Endothelial cell of umbilical vein (primary cell): ENCODE data around the gene NLGN1. TPM values are rescaled to one million over a fixed set of nuclear protein-coding genes. Genes with fewer than 3 reads are reported as not detected.
A peak's percentile ranks its signal among the peaks of the same experiment; 100 is the strongest.

ENCODE experiments used
- BruUV-seq: library from RNA; stranded (reverse); fragments of 400-500 nt; replicated peaks from 2 replicates; lab custom pipeline; 2021; lab: Mats Ljungman, UMichigan
- CTCF ChIA-PET: fragments of 300-600, 350-600 bp; sonication (Branson Sonifier 250); formaldehyde crosslinking; loops from one replicate; lab custom pipeline; 2021; ENCODE audit warnings: antibody characterized with exemption, inconsistent platforms; lab: Charles Lee
- POLR2A ChIA-PET: fragments of 300-600, 350-600 bp; sonication (Branson Sonifier 250); formaldehyde crosslinking; loops from one replicate; lab custom pipeline; 2021; ENCODE audit warnings: antibody characterized with exemption, inconsistent platforms; lab: Charles Lee
- DNase-seq: peaks from one replicate; pipeline ENCODE4 v3.0.0-alpha.2; 2011; ENCODE audit warnings: low read depth, low spot score
- FAIRE-seq: peaks from 2 replicates; lab custom pipeline; 2011; peaks lifted over from hg19 to GRCh38; lab: Jason Lieb, UNC
- H2AFZ ChIP-seq: 2 replicates; pipeline ENCODE4 v1.6.0; 2012; ENCODE audit warnings: low read depth, low read length, control low read depth, inconsistent platforms
- H3K27ac ChIP-seq: 2 replicates; pipeline ENCODE4 v1.5.1; 2011; ENCODE audit warnings: low read depth, mild to moderate bottlenecking, control low read depth, low read length, moderate library complexity; ENCODE audit not compliant: insufficient read depth
- H3K27me3 ChIP-seq, 2 experiments: 2 replicates each; pipeline versions ENCODE4 v1.6.0 to v1.6.1; 2011; ENCODE audit warnings: low read length in 2 of 2, mixed read lengths in 1 of 2; ENCODE audit not compliant: control insufficient read depth in 2 of 2, insufficient read depth in 2 of 2
- H3K36me3 ChIP-seq, 2 experiments: 2 replicates in 1 of 2; 3 replicates in 1 of 2; pipeline ENCODE4 v1.5.1; 2011; ENCODE audit warnings: low read length in 2 of 2, mild to moderate bottlenecking in 1 of 2, moderate library complexity in 1 of 2; ENCODE audit not compliant: control insufficient read depth in 2 of 2, insufficient read depth in 2 of 2; ENCODE audit errors: extremely low read depth in 1 of 2
- H3K4me1 ChIP-seq: 3 replicates; pipeline ENCODE4 v1.5.1; 2011; ENCODE audit warnings: mild to moderate bottlenecking, low read length; ENCODE audit not compliant: control insufficient read depth, insufficient read depth; ENCODE audit errors: extremely low read depth
- H3K4me2 ChIP-seq: 2 replicates; pipeline ENCODE4 v1.6.1; 2011; ENCODE audit warnings: low read length, control low read depth, mixed read lengths; ENCODE audit not compliant: insufficient read depth
- H3K4me3 ChIP-seq, 3 experiments: fragments of 200-600 bp in 1 of 3; sonication (generic), shearing (Covaris generic) in 1 of 3; replicated peaks in 1 of 3; 2 replicates each; pipeline ENCODE4 v1.5.1; 2011 to 2016; ENCODE audit warnings: control low read depth in 3 of 3, low read length in 3 of 3, mild to moderate bottlenecking in 2 of 3, inconsistent platforms in 1 of 3, low read depth in 1 of 3, moderate library complexity in 1 of 3; ENCODE audit not compliant: insufficient read depth in 1 of 3
- H3K79me2 ChIP-seq: 2 replicates; pipeline ENCODE4 v1.6.0; 2012; ENCODE audit warnings: low read length, inconsistent platforms; ENCODE audit not compliant: control insufficient read depth, insufficient read depth
- H3K9ac ChIP-seq: replicated peaks from 2 replicates; pipeline ENCODE3; 2011; ENCODE audit warnings: low read length, control low read depth; ENCODE audit not compliant: insufficient read depth; ENCODE audit errors: extremely low read depth
- H3K9me1 ChIP-seq: replicated peaks from 3 replicates; pipeline ENCODE4 v1.6.0; 2011; ENCODE audit warnings: mild to moderate bottlenecking, low read length; ENCODE audit not compliant: control insufficient read depth, insufficient read depth; ENCODE audit errors: extremely low read depth
- H3K9me3 ChIP-seq: replicated peaks from 2 replicates; pipeline ENCODE4 v1.5.1; 2012; ENCODE audit warnings: low read length, inconsistent platforms; ENCODE audit not compliant: control insufficient read depth, insufficient read depth
- H4K20me1 ChIP-seq: replicated peaks from 2 replicates; pipeline ENCODE3; 2011; ENCODE audit warnings: mild to moderate bottlenecking, low read length; ENCODE audit not compliant: control insufficient read depth, insufficient read depth; ENCODE audit errors: extremely low read depth
- EZH2 ChIP-seq: IDR thresholded peaks from 2 replicates; pipeline ENCODE4 v1.6.1; 2012; ENCODE audit warnings: borderline replicate concordance, low read depth, mild to moderate bottlenecking, moderate library complexity, low read length, inconsistent platforms; ENCODE audit not compliant: severe bottlenecking
- FOS ChIP-seq: IDR thresholded peaks from 2 replicates; pipeline ENCODE4 v1.6.1; 2011; ENCODE audit warnings: mild to moderate bottlenecking, low read length, moderate library complexity, borderline replicate concordance; ENCODE audit not compliant: insufficient read depth
- GATA2 ChIP-seq: IDR thresholded peaks from 2 replicates; pipeline ENCODE4 v1.7.0; 2011; ENCODE audit warnings: low read depth, mild to moderate bottlenecking, moderate library complexity, mixed read lengths, low read length; ENCODE audit not compliant: insufficient read length, insufficient read depth
- JUN ChIP-seq: IDR thresholded peaks from 2 replicates; pipeline ENCODE4 v1.6.1; 2011; ENCODE audit warnings: borderline replicate concordance, low read depth; ENCODE audit not compliant: insufficient read length, insufficient read depth
- MYC ChIP-seq: IDR thresholded peaks from one replicate; pipeline ENCODE4 v1.6.1; 2011; ENCODE audit warnings: mild to moderate bottlenecking, low read depth, low read length
- POLR2A ChIP-seq: IDR thresholded peaks from 2 replicates; pipeline ENCODE4 v1.6.1; 2012; ENCODE audit warnings: low read depth, mild to moderate bottlenecking, control low read depth, low read length
- POLR2AphosphoS5 ChIP-seq: IDR thresholded peaks from 2 replicates; pipeline ENCODE4 v1.6.1; 2012; ENCODE audit warnings: low read depth, mild to moderate bottlenecking, control low read depth, low read length, moderate library complexity; ENCODE audit not compliant: insufficient read depth
- dilution Hi-C: fragments of 300-500 bp; cut with MboI; formaldehyde crosslinking; loops from one replicate; pipeline ENCODE4 v1.15.0; 2019; ENCODE audit warnings: low sequenced_read_pairs; ENCODE audit not compliant: extremely low pct_ligation_motif_present
- intact Hi-C: fragments of 100-400 bp; cut with micrococcal nuclease; formaldehyde crosslinking; loops from one replicate; pipeline ENCODE4 v1.10.0; 2022
- polyA plus RNA-seq, 4 experiments: library from polyadenylated mRNA; depleted of rRNA in 3 of 4; stranded (reverse) in 3 of 4; unstranded in 1 of 4; fragments of >200 nt; gene quantifications; 2 replicates each; pipeline versions ENCODE4 v1.2.1 to v1.2.3, GENCODE V29; 2011 to 2012; ENCODE audit warnings: missing spikeins in 1 of 4
- total RNA-seq: library from RNA; stranded (reverse); gene quantifications from 2 replicates; pipeline ENCODE4 v1.2.3, GENCODE V29; 2021
- TF ChIP-seq, protein P1 (sequence below): IDR thresholded peaks from 2 replicates; pipeline ENCODE4 v1.6.1; 2011; ENCODE audit not compliant: insufficient read depth, insufficient read length
- TF ChIP-seq, protein P2 (sequence below), 2 donors: IDR thresholded peaks; 1 replicate in 1 of 2; 2 replicates in 1 of 2; pipeline ENCODE4 v1.5.1; 2011; ENCODE audit warnings: low read length in 2 of 2, mild to moderate bottlenecking in 2 of 2, moderate library complexity in 2 of 2, control low read depth in 1 of 2, inconsistent platforms in 1 of 2, low read depth in 1 of 2; ENCODE audit not compliant: insufficient read depth in 1 of 2; ENCODE audit errors: extremely low read depth in 1 of 2

The NLGN1 gene
- total and polyA plus RNA-seq, 2 donors (not counting 3 experiments of a cell fraction or from before 2014, with no cell fraction given) = 7.9 to 16.3 TPM

DNA sequence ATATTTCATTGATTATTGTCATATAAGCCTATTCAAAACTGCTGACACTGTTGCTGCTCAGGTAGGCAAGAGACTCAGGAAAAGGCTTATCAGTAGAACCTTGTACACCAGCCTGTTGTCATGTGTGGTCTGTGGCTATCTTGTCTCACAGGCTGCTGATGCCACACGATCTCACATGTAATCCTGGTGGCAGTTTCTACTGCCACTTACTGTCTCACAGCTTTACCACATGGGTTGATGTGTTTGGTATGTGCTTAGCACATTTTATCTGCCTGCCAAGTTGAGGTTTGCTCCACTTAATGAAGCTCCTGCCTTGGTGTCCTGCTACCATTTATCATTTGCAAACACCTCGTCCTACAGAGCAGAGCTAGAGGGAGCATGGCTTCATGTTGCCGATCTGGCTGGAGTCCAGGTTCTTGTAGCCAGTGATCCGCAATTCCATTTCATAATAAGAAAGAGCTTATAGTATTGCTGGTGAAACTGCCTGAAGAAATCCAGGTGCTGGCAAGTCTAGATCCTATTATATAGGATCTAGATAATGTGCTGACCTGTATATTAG lies 637.9 kb downstream of the NLGN1 start:
- H3K9me1 ChIP-seq = peaks cover 2% of the 10 kb centered on the region
- no peak for DNase-seq
- BruUV-seq = no TSS peak
- H3K4me3 ChIP-seq = no peak overlapping the region
- H3K27ac ChIP-seq = no peak overlapping the region
- H3K9ac ChIP-seq = no peak overlapping the region
- no peaks in the 10 kb centered on the region for H3K36me3 ChIP-seq
- ChIA-PET CTCF (no interaction called here), POLR2A (no interaction called here)
- no peaks in the 10 kb centered on the region for H3K79me2 ChIP-seq
- H3K9me3 ChIP-seq = no peaks in the 10 kb centered on the region
- H3K4me2 ChIP-seq = no peak overlapping the region
- no peaks in the 10 kb centered on the region for H3K27me3 ChIP-seq
- dilution Hi-C loops = no loop called here
- peak; percentile 31 for FAIRE-seq
- TF ChIP-seq, protein P1, sequence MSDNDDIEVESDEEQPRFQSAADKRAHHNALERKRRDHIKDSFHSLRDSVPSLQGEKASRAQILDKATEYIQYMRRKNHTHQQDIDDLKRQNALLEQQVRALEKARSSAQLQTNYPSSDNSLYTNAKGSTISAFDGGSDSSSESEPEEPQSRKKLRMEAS = no peak
- TF ChIP-seq POLR2A (no peak), POLR2AphosphoS5 (no peak), EZH2 (no peak), FOS (no peak)
- H4K20me1 ChIP-seq = no peaks in the 10 kb centered on the region
- intact Hi-C loops = no loop called here
- no peak overlapping the region for H2AFZ ChIP-seq
- no peaks in the 10 kb centered on the region for H3K4me1 ChIP-seq

- H3K4me1 ChIP-seq = no peaks in the 10 kb centered on the region
- ChIA-PET CTCF (no interaction called here), POLR2A (no interaction called here)
- no peaks in the 10 kb centered on the region for H3K79me2 ChIP-seq
- no peaks in the 10 kb centered on the region for H3K9me3 ChIP-seq
- peaks cover 2% of the 10 kb centered on the region for H3K9me1 ChIP-seq
- peak; percentile 58 for DNase-seq
- H3K27ac ChIP-seq = no peak overlapping the region
- no peak overlapping the region for H3K4me2 ChIP-seq
- H3K9ac ChIP-seq = no peak overlapping the region
- intact Hi-C loops = no loop called here
- dilution Hi-C loops = no loop called here
- no peak overlapping the region for H3K4me3 ChIP-seq
- no peaks in the 10 kb centered on the region for H3K36me3 ChIP-seq
- no peak for TF ChIP-seq EZH2
- TF ChIP-seq, protein P2, sequence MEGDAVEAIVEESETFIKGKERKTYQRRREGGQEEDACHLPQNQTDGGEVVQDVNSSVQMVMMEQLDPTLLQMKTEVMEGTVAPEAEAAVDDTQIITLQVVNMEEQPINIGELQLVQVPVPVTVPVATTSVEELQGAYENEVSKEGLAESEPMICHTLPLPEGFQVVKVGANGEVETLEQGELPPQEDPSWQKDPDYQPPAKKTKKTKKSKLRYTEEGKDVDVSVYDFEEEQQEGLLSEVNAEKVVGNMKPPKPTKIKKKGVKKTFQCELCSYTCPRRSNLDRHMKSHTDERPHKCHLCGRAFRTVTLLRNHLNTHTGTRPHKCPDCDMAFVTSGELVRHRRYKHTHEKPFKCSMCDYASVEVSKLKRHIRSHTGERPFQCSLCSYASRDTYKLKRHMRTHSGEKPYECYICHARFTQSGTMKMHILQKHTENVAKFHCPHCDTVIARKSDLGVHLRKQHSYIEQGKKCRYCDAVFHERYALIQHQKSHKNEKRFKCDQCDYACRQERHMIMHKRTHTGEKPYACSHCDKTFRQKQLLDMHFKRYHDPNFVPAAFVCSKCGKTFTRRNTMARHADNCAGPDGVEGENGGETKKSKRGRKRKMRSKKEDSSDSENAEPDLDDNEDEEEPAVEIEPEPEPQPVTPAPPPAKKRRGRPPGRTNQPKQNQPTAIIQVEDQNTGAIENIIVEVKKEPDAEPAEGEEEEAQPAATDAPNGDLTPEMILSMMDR (IDR thresholded peaks at IDR 0.05; ENCODE audit: extremely low read depth in 1 of 2, insufficient read depth in 1 of 2, low read depth in 1 of 2, low read length in 2 of 2) = no peak
- no peak for TF ChIP-seq FOS
- TF ChIP-seq MYC = no peak
- TF ChIP-seq, protein P1 = no peak
- no peak for TF ChIP-seq POLR2AphosphoS5
- no peak for TF ChIP-seq POLR2A
- TF ChIP-seq JUN = no peak
- no peak for TF ChIP-seq GATA2
- FAIRE-seq = peak; percentile 12
- H4K20me1 ChIP-seq = no peaks in the 10 kb centered on the region
- no peak overlapping the region for H2AFZ ChIP-seq
- H3K27me3 ChIP-seq = no peaks in the 10 kb centered on the region
- BruUV-seq = no TSS peak
These were observed 648.8 kb downstream of the NLGN1 start for GRCh38 chr3:174046311-174046710.
